Liver (tissue), 9 donors: Measurements from ENCODE around the gene GLTPD2. TPM values are rescaled to one million over a fixed set of nuclear protein-coding genes. Genes with fewer than 3 reads are reported as not detected.

Experiments used
- DNase-seq: peaks from one replicate; pipeline ENCODE4 v3.0.0-alpha.2; 2017; ENCODE audit warnings: low spot score
- H3K27ac ChIP-seq, 2 donors: one replicate each; pipeline ENCODE4 v1.7.0; 2013; ENCODE audit warnings: inconsistent platforms in 2 of 2, low read length in 2 of 2, control low read depth in 1 of 2, low read depth in 1 of 2, mild to moderate bottlenecking in 1 of 2
- H3K27me3 ChIP-seq, 4 donors: one replicate each; pipeline versions ENCODE4 v1.6.1 to v1.7.0; 2013; ENCODE audit warnings: low read length in 3 of 4, inconsistent platforms in 1 of 4, mild to moderate bottlenecking in 1 of 4, moderate library complexity in 1 of 4; ENCODE audit not compliant: control insufficient read depth in 4 of 4, insufficient read depth in 4 of 4
- H3K36me3 ChIP-seq, 4 donors: one replicate each; pipeline versions ENCODE4 v1.6.1 to v1.7.0; 2013; ENCODE audit warnings: low read length in 3 of 4, mild to moderate bottlenecking in 3 of 4, low read depth in 1 of 4, moderate library complexity in 1 of 4; ENCODE audit not compliant: control insufficient read depth in 4 of 4, insufficient read depth in 3 of 4
- H3K4me1 ChIP-seq, 4 donors: one replicate each; pipeline versions ENCODE4 v1.6.1 to v1.7.0; 2013; ENCODE audit warnings: low read length in 3 of 4, mild to moderate bottlenecking in 3 of 4, moderate library complexity in 1 of 4; ENCODE audit not compliant: control insufficient read depth in 4 of 4, insufficient read depth in 4 of 4
- H3K4me3 ChIP-seq, 3 donors: one replicate each; pipeline versions ENCODE4 v1.6.1 to v1.7.0; 2013; ENCODE audit warnings: low read length in 3 of 3, control low read depth in 1 of 3, low read depth in 1 of 3, mild to moderate bottlenecking in 1 of 3
- H3K9ac ChIP-seq, 2 donors: one replicate each; pipeline ENCODE4 v1.7.0; 2013; ENCODE audit warnings: low read length in 2 of 2, mild to moderate bottlenecking in 2 of 2, moderate library complexity in 2 of 2, control low read depth in 1 of 2, low read depth in 1 of 2
- H3K9me3 ChIP-seq, 4 donors: one replicate each; pipeline versions ENCODE4 v1.6.1 to v1.7.0; 2013; ENCODE audit warnings: low read length in 3 of 4; ENCODE audit not compliant: control insufficient read depth in 4 of 4
- EGR1 ChIP-seq, 2 donors: IDR thresholded peaks; 2 replicates each; pipeline ENCODE4 v1.6.1; 2016 to 2018; ENCODE audit warnings: antibody characterized with exemption in 2 of 2, low read depth in 2 of 2
- FOXA1 ChIP-seq: IDR thresholded peaks from 2 replicates; pipeline ENCODE4 v1.6.1; 2016; ENCODE audit warnings: antibody characterized with exemption
- GABPA ChIP-seq, 2 donors: IDR thresholded peaks in 1 of 2; conservative IDR thresholded peaks in 1 of 2; 2 replicates each; pipeline ENCODE4 v1.6.1; 2016; ENCODE audit warnings: antibody characterized with exemption in 2 of 2, mild to moderate bottlenecking in 1 of 2, moderate library complexity in 1 of 2
- HNF4A ChIP-seq, 2 donors: conservative IDR thresholded peaks; 2 replicates each; pipeline ENCODE4 v1.6.1; 2016; ENCODE audit warnings: antibody characterized with exemption in 2 of 2, mild to moderate bottlenecking in 2 of 2
- HNF4G ChIP-seq: IDR thresholded peaks from 2 replicates; pipeline ENCODE4 v1.6.1; 2016; ENCODE audit warnings: antibody characterized with exemption
- NR2F2 ChIP-seq: IDR thresholded peaks from 2 replicates; pipeline ENCODE4 v1.6.1; 2016; ENCODE audit warnings: antibody characterized with exemption
- RXRA ChIP-seq, 2 donors: IDR thresholded peaks; 2 replicates each; pipeline ENCODE4 v1.6.1; 2017 to 2018; ENCODE audit warnings: antibody characterized with exemption in 2 of 2, mild to moderate bottlenecking in 1 of 2
- SP1 ChIP-seq: IDR thresholded peaks from 2 replicates; pipeline ENCODE4 v1.6.1; 2018; ENCODE audit warnings: antibody characterized with exemption, mild to moderate bottlenecking
- TAF1 ChIP-seq: conservative IDR thresholded peaks from 2 replicates; pipeline ENCODE4 v1.6.1; 2016; ENCODE audit warnings: antibody characterized with exemption, mild to moderate bottlenecking
- YY1 ChIP-seq: IDR thresholded peaks from 2 replicates; pipeline ENCODE4 v1.6.1; 2016; ENCODE audit warnings: antibody characterized with exemption, mild to moderate bottlenecking
- WGBS: extraction: QIAGEN DNeasy Blood & Tissue Kit; methylation state at CpG from one replicate; pipeline ENCODE4 v1.1.7; 2013; 5-methylcytosine and 5-hydroxymethylcytosine counted together
- polyA plus RNA-seq, 2 donors: library from polyadenylated mRNA; stranded (reverse) in 1 of 2; unstranded in 1 of 2; fragments of 200-250 nt in 1 of 2; fragments of >200 nt in 1 of 2; fragmentation: Nextera tagmentation in 1 of 2; extraction: Ambion mirVana in 1 of 2; gene quantifications; one replicate each; pipeline versions ENCODE4 v1.2.1 to v1.2.3, GENCODE V29; 2013 to 2015
- total RNA-seq, 2 donors: library from RNA; depleted of rRNA; stranded (reverse); fragments of >200 nt; gene quantifications; one replicate each; pipeline ENCODE4 v1.2.3, GENCODE V29; 2014
- TF ChIP-seq, protein P1 (sequence below): IDR thresholded peaks from 2 replicates; pipeline ENCODE4 v1.6.1; 2016; ENCODE audit warnings: antibody characterized with exemption, mild to moderate bottlenecking
- TF ChIP-seq, protein P2 (sequence below): IDR thresholded peaks from 2 replicates; pipeline ENCODE4 v1.6.1; 2016; ENCODE audit warnings: antibody characterized with exemption
- TF ChIP-seq, protein P3 (sequence below): IDR thresholded peaks from 2 replicates; pipeline ENCODE4 v1.6.1; 2016; ENCODE audit warnings: antibody characterized with exemption
- TF ChIP-seq, protein P4 (sequence below): fragments of 150-350 bp; IDR thresholded peaks from 2 replicates; pipeline ENCODE4 v1.5.1; 2017; ENCODE audit warnings: improper control_type of control experiment, low read depth, low read length; ENCODE audit not compliant: missing input control
- donor health status: healthy.
- donor health status: healthy.
- donor health status: healthy.
- donor health status: healthy.
- donor health status: healthy.

GLTPD2 gene
- total and polyA plus RNA-seq, 4 donors, result 15.1 to 63.2 (median 25.7) TPM

DNA sequence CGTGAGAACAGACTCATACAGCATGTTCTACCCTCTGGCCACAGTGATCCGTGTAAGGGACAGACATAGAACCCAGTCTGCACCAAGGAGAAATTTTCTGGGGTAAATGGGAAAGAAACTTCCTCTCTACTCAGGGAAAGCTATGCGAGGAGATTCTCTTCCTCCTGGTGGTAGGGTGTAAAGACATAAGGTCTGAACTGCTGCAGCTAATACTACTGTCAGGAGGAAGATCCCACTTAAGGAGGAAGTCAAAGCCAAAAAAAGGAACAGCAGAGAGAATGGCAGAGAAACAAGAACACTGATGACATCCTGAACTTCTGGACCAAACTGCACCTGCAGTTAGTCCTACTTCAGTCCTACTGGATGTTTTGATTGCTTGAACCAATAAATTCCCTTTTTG, 24.2 kb upstream of the GLTPD2 start:
- no peak overlapping the region for H3K9ac ChIP-seq
- H3K27ac ChIP-seq, result peak overlapping the region; percentile 6 to 31
- TF ChIP-seq YY1, result peak; percentile 31
- TF ChIP-seq, protein P1, sequence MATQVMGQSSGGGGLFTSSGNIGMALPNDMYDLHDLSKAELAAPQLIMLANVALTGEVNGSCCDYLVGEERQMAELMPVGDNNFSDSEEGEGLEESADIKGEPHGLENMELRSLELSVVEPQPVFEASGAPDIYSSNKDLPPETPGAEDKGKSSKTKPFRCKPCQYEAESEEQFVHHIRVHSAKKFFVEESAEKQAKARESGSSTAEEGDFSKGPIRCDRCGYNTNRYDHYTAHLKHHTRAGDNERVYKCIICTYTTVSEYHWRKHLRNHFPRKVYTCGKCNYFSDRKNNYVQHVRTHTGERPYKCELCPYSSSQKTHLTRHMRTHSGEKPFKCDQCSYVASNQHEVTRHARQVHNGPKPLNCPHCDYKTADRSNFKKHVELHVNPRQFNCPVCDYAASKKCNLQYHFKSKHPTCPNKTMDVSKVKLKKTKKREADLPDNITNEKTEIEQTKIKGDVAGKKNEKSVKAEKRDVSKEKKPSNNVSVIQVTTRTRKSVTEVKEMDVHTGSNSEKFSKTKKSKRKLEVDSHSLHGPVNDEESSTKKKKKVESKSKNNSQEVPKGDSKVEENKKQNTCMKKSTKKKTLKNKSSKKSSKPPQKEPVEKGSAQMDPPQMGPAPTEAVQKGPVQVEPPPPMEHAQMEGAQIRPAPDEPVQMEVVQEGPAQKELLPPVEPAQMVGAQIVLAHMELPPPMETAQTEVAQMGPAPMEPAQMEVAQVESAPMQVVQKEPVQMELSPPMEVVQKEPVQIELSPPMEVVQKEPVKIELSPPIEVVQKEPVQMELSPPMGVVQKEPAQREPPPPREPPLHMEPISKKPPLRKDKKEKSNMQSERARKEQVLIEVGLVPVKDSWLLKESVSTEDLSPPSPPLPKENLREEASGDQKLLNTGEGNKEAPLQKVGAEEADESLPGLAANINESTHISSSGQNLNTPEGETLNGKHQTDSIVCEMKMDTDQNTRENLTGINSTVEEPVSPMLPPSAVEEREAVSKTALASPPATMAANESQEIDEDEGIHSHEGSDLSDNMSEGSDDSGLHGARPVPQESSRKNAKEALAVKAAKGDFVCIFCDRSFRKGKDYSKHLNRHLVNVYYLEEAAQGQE, result no peak
- DNase-seq, result no peak
- H3K27me3 ChIP-seq, result no peaks in the 10 kb centered on the region
- H3K9me3 ChIP-seq, result no peaks in the 10 kb centered on the region
- 80% methylated on average over 3 of the region's 3 CpGs for WGBS
- H3K36me3 ChIP-seq, result no peaks in the 10 kb centered on the region
- no peak overlapping the region for H3K4me3 ChIP-seq
- no peaks in the 10 kb centered on the region for H3K4me1 ChIP-seq

DNA sequence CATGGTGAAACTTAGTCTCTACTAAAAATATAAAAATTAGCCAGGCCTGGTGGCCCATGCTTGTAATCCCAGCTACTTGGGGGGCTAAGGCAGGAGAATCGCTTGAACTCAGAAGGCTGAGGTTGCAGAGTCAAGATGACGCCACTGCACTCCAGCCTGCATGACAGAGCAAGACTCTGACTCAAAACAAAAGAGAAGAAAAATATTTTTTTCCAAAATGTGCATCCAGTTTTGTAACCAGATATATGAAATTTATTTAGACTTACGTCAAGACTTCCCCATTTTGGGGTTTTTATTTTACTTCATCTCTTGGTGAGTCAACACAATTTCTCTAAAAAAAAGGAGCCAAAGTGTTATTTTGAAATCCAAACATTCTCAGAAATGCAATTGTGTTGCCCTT, 22.6 kb upstream of the GLTPD2 start:
- DNase-seq, result no peak
- no peak for TF ChIP-seq SP1
- TF ChIP-seq, protein P2, sequence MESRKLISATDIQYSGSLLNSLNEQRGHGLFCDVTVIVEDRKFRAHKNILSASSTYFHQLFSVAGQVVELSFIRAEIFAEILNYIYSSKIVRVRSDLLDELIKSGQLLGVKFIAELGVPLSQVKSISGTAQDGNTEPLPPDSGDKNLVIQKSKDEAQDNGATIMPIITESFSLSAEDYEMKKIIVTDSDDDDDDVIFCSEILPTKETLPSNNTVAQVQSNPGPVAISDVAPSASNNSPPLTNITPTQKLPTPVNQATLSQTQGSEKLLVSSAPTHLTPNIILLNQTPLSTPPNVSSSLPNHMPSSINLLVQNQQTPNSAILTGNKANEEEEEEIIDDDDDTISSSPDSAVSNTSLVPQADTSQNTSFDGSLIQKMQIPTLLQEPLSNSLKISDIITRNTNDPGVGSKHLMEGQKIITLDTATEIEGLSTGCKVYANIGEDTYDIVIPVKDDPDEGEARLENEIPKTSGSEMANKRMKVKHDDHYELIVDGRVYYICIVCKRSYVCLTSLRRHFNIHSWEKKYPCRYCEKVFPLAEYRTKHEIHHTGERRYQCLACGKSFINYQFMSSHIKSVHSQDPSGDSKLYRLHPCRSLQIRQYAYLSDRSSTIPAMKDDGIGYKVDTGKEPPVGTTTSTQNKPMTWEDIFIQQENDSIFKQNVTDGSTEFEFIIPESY, result no peak
- no peak for TF ChIP-seq NR2F2
- TF ChIP-seq YY1, result no peak
- TF ChIP-seq, protein P3, sequence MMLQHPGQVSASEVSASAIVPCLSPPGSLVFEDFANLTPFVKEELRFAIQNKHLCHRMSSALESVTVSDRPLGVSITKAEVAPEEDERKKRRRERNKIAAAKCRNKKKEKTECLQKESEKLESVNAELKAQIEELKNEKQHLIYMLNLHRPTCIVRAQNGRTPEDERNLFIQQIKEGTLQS, result no peak
- TF ChIP-seq HNF4A (conservative IDR thresholded peaks at IDR 0.05), result no peak
- TF ChIP-seq, protein P4, sequence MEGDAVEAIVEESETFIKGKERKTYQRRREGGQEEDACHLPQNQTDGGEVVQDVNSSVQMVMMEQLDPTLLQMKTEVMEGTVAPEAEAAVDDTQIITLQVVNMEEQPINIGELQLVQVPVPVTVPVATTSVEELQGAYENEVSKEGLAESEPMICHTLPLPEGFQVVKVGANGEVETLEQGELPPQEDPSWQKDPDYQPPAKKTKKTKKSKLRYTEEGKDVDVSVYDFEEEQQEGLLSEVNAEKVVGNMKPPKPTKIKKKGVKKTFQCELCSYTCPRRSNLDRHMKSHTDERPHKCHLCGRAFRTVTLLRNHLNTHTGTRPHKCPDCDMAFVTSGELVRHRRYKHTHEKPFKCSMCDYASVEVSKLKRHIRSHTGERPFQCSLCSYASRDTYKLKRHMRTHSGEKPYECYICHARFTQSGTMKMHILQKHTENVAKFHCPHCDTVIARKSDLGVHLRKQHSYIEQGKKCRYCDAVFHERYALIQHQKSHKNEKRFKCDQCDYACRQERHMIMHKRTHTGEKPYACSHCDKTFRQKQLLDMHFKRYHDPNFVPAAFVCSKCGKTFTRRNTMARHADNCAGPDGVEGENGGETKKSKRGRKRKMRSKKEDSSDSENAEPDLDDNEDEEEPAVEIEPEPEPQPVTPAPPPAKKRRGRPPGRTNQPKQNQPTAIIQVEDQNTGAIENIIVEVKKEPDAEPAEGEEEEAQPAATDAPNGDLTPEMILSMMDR, result no peak
- TF ChIP-seq TAF1, result no peak
- no peak for TF ChIP-seq GABPA (IDR thresholded peaks at IDR 0.05 in 1 of 2, conservative IDR thresholded peaks at IDR 0.05 in 1 of 2)
- no peak for TF ChIP-seq EGR1 (IDR thresholded peaks at IDR 0.05; ENCODE audit: low read depth in 2 of 2)
- TF ChIP-seq HNF4G, result no peak
- no peak for TF ChIP-seq FOXA1
- TF ChIP-seq RXRA (IDR thresholded peaks at IDR 0.05), result no peak
- TF ChIP-seq, protein P1, result no peak
- Histone ChIP-seq H3K9me3 (no peaks in the 10 kb centered on the region), H3K4me3 (no peak overlapping the region), H3K4me1 (no peaks in the 10 kb centered on the region), H3K9ac (no peak overlapping the region), H3K27ac (peak overlapping the region; percentile 35 to 59), H3K27me3 (no peaks in the 10 kb centered on the region), H3K36me3 (no peaks in the 10 kb centered on the region)
- 88% methylated on average over 3 of the region's 3 CpGs for WGBS
